ELR (cell line): Measurements from ENCODE around the gene SEC63.
"Not testable (repeated sequence)": the region's sequence is repeated elsewhere in the genome, so short reads cannot be mapped to it uniquely, and the experiment has no call there.

ENCODE experiments used
- DNase-seq: peaks from one replicate; pipeline ENCODE4 v3.0.0-alpha.2; 2015; ENCODE audit warnings: low read depth

Gene SEC63, protein sequence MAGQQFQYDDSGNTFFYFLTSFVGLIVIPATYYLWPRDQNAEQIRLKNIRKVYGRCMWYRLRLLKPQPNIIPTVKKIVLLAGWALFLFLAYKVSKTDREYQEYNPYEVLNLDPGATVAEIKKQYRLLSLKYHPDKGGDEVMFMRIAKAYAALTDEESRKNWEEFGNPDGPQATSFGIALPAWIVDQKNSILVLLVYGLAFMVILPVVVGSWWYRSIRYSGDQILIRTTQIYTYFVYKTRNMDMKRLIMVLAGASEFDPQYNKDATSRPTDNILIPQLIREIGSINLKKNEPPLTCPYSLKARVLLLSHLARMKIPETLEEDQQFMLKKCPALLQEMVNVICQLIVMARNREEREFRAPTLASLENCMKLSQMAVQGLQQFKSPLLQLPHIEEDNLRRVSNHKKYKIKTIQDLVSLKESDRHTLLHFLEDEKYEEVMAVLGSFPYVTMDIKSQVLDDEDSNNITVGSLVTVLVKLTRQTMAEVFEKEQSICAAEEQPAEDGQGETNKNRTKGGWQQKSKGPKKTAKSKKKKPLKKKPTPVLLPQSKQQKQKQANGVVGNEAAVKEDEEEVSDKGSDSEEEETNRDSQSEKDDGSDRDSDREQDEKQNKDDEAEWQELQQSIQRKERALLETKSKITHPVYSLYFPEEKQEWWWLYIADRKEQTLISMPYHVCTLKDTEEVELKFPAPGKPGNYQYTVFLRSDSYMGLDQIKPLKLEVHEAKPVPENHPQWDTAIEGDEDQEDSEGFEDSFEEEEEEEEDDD

DNA sequence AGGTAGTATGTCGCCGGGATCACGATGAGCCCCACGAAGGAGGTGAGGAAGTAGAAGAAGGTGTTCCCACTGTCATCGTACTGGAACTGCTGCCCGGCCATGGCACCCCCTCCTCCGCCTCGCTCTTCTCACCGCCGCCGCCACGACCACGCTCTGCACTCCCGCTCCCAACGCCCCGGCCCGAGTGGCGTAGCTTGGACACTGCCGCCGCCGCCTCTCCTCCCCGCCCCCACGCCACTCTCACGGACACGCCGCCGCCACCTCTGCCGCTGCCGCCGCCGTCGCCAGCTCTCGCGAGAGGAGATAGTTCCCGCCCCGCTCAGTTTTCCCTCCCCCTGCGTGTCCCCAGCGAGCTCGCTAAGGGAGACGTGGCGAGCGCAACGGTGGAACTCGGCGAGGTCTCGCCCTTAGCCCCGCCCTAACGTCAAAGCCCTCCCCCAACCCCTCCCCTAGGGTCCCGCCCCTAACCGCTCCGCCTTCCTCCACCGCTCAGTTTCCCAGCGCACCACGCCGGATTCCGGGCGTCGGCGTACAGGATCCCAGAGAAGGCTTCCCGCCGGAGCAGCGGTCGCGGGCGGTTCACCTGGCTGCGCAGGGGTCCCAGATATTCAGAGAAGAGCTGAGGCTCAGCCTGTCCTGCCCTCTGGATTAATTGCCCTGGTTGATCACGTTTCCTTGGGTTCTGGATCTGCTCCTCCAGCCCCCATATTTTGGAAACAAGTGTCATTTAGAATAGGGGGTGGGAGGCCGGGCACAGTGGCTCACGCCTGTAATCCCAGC, at the start of gene SEC63:
TSS of gene SEC63 (minus strand) at position 300 of the 780 bp plus-strand sequence. CDS start at position 101, 199 bp downstream.
- DNase-seq = peak; percentile 98

DNA sequence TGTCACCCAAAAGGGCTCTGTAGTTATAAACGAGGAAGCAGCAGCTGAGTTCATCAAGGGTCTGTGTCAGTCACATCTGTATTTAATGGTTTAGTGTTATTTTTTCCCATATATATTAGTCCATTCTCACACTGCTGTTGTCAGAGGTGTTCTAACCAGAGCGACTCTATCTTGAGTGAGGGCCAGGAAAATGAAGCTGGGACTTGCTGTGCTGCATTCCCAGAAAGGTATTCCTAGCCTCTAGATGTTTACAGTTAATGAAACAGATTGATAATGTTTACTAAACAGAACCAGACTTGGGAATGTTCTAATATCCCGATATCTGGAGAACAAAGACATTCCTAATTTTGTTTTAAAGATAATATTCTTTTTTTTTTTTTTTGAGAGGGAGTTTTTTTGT, 48.0 kb upstream of the SEC63 start:
- DNase-seq = no peak

DNA sequence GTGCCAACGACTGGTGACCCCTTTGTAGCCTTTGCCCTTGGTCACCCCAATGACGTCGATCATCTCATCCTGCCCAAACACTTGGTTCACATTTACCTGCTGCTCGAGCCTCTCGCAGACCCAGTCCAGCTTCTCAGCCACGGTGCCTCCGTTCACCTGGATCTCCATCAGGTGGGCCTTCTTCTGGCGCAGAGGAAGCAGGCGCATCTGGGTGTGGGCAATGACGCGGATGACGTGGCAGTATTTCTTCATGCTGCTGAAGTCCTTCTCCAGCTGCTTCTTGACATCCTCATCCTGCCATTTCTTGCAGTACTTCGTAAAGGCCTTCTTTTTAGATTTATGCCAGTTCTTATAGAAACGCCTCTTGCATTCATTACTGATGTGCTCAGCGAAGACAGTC, 46.9 kb upstream of the SEC63 start:
- no peak for DNase-seq

DNA sequence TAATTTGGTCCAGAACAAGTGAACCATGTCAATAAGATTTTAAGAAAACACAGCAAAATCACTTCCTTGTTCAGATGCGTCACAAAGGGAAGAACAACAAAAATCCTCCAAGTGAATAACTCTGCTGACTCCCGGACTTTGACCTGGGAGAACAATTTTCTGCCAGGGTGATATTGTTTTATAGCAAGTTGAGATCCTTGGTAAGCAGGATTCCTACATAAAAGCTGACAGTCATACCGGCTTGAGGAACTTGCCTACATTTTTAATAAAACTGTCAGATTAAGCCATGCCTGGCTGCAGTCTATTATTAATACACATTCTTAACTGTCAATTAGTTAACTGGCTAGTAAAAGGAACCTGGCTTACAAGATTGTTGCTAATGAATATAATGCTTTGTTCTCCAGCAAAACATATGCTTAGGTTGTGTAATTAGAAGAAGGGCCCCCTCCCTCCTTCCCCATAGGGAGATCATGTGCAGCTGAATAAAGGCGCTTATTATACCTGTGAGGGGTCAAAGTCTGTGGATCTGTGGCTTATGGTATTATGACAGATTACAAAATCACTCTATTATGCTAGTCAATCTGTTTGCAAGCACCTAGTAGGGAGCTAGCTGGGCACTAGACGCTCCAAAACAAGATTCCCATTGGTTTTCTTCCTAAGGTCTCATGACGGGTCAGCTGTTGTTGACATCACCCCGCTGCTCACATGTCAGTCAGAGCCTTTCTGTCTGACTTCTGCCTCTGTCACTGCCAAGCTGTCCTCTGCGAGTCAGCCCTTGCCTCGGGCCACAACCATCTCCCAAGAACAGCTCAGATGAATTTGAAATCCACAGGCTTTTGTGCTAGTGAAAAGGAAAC, 44.6 kb upstream of the SEC63 start:
- peak; percentile 42 for DNase-seq

DNA sequence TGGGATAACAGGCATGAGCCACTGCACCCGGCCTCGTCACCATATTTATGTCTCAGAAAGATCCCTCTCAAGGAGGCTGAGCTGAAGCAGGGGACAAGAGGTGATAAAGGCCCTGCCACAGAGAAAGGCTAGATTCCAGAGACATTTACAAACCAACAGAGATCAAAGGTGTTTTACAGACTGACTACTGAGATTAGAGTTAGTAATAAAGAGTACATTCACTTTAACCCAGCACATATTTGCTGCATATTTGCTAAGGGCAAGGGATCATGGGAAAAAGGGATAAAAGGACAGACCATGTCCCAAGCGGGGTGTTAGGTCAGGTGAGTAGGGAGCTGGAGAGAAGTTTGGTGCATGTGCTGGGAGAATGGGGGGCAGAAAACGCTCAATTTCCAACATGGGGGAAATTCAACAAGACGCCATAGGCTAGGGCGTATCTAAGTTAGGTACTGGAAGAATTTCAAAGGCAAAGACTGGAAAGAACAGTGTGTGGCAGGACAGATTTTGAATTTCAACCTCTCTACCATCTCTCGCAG, 43.8 kb upstream of the SEC63 start:
- no peak for DNase-seq

DNA sequence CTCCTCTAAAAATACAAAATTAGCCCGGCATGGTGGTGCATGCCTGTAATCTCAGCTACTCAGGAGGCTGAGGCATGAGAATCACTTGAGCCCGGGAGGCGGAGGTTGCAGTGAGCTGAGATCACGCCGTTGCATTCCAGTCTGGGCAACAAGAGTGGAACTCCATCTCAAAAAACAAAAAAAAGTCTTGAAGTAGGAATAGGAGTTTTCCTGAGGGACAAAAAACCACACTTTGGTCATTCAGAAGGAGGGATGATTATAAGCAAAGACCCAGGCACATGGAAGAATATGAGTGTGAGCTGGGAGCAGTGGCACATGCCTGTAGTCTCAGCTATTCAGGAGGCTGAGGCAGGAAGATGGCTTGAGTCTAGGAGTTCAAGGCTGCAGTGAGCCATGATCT, 42.3 kb upstream of the SEC63 start:
- DNase-seq = not testable (repeated sequence)

DNA sequence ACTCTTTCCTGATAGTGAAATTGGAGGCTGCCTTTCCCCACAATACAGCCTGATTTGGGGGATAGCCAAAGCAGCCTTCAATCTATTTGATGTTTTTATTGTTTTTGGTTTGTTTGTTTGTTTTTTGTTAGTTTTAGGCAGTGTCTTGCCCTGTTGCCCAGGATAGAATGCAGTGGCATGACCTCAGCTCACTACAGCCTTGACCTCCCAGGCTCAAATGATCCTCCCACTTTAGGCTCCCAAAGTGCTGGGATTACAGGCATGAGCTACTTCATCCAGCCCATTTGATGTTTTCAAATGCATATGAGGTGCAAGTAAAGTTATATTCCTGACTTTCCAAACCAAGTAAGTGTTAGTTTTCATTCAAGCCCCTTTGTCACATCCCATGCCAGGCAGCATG, 41.3 kb upstream of the SEC63 start:
- DNase-seq = no peak

DNA sequence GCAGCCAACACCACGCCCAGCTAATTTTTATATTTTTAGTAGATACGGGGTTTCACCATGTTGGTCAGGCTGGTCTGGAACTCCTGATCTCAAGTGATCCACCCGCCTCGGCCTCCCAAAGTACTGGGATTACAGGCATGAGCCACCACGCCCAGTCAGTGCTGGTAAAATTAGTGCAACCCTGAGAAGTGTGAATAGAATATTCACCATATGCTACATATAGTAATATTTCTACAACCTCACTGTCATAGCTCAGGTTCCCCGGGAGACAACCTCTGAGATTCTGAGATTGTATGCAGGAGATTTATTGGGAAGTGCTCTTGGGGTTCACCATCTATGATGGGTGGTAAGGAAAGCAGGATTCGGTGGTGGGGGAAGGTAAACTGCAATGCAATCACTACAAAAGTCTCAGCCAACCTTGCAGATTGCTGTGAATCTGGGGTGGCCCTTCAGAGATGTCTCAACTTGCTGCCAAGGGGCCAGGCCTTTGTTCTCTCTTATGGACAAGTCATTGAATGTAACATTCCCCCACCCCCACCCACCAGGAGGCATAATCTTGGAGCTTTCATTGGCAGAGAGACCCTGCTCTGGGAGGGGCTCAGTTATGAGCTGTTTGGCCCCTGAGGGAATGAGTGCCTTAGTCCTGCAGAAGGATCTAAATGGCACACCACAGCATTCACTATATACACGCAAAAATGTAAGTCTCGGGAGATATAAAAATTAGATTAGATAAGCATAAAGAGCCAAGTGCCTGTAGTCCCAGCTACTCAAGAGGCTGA, 34.0 kb upstream of the SEC63 start:
- no peak for DNase-seq

DNA sequence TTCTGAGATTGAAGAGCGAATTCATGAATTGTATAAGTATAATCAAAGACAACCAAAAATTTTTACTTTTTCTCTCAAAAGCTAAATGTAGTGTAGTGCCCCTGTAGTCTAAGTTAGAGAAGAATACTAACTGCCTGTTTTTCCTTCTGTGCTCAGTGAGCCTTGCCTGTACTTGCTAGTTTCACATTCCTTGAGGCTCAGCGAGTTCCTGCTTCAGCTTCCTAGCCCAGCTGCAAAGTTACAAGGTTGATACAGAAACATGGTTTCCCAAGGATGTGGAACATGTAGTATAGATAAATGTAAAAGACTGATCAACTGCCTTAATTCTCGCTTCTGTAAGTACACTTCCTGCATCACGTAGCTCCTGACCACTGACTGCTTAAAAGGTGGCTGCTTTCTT, 33.1 kb upstream of the SEC63 start:
- no peak for DNase-seq

DNA sequence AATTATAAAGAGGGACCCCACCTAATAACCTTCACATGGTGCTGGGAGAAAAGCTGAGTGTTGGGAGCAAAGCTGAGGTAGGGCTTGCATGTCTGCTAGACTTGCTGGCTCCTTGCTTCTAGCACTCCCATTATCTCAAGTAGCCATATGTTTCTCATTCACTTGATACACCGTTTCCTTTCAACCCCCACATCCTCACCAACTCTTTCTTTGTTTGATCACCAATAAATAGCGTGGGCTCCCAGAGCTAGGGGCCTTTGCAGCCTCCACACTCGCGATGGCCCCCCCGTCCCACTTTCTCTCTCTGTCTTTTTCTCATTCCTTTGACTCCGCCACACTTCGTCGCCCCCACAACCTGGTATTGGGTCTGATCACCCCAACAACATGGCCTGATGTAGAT, 32.6 kb upstream of the SEC63 start:
- not testable (repeated sequence) for DNase-seq

DNA sequence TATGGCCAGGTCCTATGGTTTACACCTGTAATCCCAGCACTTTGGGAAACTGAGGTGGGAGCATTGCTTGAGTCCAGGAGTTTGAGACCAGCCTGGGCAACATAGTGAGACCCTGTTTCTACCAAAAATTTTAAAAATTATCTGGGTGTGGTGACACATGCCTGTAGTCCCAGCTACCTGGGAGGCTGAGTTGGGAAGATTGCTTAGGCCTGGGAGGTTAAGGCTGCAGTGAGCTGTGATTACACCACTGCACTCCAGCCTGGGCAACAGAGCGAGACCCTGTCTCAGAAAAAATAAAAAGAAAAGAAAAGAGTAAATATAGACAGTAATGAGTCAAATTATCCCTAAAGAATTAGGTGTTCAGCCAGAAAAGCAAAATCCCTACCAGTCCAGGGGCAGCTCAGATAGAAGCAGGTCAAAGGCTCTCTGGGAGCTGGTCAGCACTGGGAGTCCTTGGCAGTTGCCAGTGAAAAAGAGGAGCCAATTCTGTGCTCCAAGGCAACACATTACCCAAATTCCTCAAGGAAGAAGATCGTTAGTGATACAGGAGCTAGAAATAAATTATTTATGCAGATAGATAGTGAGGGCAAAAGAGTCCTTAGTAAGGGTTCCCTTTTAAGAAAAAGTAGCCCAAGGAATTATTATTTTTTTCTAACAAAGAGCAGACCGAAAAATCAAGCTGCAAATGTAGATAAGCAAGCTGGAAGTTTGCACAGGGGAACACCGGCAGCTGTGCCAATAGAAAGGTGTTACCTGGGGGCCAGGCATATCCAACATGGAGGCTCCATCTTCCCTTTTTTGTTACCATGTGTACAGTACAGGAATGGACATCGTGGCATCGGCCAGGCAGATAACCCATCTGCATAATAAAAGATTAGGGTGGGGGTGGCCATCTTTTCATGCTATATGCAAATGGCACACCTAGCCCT, 31.4 kb upstream of the SEC63 start:
- DNase-seq = no peak

DNA sequence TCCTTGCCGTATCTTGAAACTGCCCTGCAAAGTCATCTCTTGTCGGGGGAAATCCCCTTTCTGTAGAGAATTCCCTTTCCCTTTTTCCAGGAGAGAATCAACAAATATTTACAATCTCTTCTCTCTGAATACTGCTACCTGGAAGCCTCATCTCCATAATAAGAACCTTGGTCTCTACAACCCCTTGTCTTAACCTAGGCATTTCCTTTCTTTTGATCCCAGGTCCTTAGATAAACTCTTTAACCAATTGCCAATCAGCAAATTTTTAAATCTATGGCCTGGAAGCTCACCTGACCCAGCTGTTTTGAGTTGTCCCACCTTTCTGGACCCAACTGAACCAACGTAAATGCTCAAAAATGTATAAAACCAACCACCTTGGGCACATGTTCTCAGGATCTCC, 30.6 kb upstream of the SEC63 start:
- DNase-seq = no peak

DNA sequence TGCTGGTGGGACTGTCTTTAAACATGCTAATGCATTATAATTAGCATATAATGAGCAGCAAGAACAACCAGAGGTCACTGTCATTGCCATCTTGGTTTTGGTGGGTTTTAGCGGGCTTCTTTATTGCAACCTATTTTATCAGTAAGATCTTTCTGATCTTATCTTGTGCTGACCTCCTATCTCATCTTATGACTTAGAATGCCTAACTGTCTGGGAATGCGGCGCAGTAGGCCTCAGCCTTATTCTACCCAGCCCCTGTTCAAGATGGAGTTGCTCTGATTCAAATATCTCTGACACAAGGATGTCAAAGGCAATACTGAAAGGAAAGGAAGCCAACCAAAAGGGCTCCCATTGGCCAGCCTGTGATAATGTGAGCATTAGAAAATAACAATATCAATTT, 29.8 kb upstream of the SEC63 start:
- DNase-seq = no peak

DNA sequence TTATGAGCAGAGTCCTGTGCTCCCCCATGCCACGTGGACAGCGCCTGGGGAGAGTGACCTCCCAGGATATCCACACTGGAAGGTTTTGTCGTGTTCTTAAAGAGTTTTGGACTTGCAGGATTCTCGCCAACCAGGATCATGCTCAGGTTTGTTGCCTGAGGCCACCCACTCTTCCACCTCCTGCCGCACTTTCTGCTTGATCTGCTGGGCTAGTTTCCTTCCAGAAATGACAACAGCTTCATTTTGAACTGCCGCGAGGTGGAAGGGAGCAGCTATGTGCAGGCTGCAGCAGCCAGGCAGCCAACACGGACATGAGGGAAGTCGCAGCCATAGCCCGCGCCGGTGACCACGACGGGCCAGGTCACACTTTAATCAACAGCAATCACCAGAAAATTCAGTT, 27.7 kb upstream of the SEC63 start:
- no peak for DNase-seq

DNA sequence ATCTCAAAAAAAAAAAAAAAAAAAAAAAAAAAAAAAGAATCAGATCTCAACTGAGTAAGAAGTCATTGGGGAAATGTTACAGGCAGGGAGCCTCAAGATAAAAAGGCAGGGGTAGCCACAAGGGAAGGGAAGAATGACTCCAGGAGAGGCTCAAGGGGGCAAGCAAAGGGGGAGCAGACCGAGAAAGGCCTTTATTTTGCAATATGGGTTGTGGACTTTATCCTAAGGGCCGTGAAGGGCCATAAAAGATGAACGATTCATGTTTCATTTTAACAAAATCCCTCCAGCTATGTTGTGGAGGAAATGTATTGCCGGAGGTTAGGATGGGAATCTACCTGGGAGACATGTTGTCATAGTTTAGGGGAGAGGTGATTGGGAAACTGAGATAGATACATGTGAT, 25.8 kb upstream of the SEC63 start:
- DNase-seq = no peak

DNA sequence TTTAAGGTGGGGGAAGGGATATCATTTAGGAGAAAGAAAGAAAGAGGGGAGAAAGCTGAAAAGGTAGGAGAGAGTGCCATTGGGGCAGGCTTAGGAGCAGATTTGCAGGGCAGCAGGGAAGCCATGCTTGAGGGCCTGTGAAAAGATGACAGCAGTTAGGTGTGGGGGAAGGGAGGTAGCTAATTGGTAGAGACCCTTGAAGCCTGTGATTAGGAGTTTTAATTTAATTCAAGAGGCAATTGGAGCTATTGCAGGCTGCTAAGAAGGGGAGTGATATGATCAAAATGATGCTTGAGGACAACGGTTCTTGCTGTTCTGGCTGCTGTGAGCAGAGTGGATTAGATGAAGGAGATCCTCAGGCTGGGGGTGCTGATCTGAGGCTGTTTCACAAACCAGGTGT, 24.5 kb upstream of the SEC63 start:
- no peak for DNase-seq

DNA sequence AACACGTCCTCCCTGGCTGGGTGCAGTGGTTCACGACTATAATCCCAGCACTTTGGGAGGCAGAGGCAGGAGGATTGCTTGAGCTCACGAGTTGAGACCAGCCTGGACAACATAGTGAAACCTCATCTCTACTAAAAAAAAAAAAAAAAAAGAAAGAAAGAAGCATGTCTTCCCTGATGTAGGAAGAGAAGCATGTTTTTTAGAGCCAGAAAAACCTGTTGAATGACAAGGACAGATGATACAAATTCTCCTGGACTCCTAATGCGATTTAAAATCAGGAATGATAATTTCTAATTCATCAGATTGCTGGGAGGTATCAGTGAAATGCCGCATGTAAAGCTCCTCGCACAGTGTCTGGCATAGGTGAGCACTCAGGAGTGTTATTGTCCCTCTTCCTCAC, 23.7 kb upstream of the SEC63 start:
- DNase-seq = no peak

DNA sequence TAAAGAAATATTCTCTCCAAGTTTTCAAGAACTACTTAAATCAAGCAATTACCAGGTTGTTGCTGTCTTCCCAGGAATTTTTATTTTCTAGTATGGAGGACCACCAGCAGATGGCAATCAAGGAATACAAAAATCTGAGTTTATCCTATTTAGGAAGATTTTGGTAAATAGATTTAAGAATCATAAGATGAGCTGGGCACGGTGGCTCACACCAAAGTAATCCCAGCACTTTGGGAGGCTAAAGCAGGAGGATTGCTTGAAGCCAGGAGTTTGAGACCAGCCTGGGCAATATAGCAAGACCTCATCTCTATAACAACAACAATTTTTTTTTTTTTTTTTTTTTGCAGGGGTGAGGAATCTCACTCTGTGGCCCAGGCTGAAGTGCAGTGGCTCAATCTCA, 19.3 kb upstream of the SEC63 start:
- peak; percentile 58 for DNase-seq

DNA sequence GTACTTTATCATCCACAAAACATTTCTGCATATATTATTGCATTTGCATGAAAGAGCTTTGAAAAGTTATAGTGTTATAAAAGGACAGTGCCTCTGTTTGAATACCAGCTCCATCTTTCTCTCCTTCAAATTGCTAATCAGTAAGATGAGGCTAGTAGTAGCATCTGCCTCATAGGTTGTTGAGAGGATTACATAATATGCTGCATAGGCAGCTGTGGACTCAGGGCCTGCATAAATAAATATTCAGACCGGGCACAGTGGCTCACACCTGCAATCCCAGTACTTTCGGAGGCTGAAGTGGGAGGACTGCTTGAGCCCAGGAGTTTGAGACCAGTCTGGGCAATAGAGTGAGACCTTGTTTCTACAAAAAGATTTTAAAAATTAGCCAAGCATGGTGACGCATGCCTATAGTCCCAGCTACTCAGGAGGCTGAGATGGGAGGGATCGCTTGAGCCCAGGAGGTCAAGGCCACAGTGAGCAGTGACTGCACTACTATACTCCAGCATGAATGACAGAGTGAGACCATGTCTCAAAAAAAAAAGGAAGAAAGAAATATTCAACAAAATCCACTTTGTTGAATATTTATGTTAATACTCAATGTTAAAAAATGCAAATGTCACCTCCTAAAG, 18.3 kb upstream of the SEC63 start:
- DNase-seq = no peak
